Measurements from ENCODE around the gene CSRNP3.

DNA sequence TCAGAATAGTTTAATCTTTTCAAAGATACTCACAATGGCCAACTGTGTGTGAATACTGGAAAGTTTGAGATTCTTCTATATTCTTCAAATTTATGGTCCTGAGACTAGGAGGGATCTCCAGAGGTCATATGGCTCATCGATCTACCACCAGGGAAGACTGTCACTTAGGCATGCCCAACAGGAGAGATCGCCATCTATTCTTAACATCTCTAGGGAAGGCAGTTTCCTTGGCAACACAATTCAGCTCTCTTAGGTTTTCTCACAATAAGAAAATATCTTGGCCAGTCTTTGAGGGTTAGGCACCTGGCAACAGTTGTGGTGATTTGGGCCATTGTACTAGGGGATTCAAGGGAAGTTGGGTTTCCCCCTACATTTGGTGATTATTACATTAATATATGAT is 217.3 kb downstream of the CSRNP3 start:
- TF ChIP-seq RB1 (IDR thresholded peaks at IDR 0.05; ENCODE audit: borderline replicate concordance) (no peak), KAT2A (conservative IDR thresholded peaks at IDR 0.05; ENCODE audit: control insufficient read depth, low read depth, low read length) (no peak), NFYA (IDR thresholded peaks at IDR 0.05; ENCODE audit: borderline replicate concordance, low read depth, low read length) (no peak), EZH2 (IDR thresholded peaks at IDR 0.05; ENCODE audit: borderline replicate concordance, control insufficient read depth, low read depth, low read length) (no peak), EP300 (IDR thresholded peaks at IDR 0.05; ENCODE audit: borderline replicate concordance in 1 of 2, control insufficient read depth in 1 of 2, low read depth in 2 of 2, low read length in 2 of 2) (no peak)
- TF ChIP-seq, protein P1, sequence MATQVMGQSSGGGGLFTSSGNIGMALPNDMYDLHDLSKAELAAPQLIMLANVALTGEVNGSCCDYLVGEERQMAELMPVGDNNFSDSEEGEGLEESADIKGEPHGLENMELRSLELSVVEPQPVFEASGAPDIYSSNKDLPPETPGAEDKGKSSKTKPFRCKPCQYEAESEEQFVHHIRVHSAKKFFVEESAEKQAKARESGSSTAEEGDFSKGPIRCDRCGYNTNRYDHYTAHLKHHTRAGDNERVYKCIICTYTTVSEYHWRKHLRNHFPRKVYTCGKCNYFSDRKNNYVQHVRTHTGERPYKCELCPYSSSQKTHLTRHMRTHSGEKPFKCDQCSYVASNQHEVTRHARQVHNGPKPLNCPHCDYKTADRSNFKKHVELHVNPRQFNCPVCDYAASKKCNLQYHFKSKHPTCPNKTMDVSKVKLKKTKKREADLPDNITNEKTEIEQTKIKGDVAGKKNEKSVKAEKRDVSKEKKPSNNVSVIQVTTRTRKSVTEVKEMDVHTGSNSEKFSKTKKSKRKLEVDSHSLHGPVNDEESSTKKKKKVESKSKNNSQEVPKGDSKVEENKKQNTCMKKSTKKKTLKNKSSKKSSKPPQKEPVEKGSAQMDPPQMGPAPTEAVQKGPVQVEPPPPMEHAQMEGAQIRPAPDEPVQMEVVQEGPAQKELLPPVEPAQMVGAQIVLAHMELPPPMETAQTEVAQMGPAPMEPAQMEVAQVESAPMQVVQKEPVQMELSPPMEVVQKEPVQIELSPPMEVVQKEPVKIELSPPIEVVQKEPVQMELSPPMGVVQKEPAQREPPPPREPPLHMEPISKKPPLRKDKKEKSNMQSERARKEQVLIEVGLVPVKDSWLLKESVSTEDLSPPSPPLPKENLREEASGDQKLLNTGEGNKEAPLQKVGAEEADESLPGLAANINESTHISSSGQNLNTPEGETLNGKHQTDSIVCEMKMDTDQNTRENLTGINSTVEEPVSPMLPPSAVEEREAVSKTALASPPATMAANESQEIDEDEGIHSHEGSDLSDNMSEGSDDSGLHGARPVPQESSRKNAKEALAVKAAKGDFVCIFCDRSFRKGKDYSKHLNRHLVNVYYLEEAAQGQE (IDR thresholded peaks at IDR 0.05; ENCODE audit: low read depth, low read length) = no peak

All from GM12878 (cell line).